G401 (cell line): ENCODE results near the gene PIGW. TPM values are rescaled to one million over a fixed set of nuclear protein-coding genes. Genes with fewer than 3 reads are reported as not detected.

Experiments
- DNase-seq: peaks from one replicate; pipeline ENCODE4 v3.0.0-alpha.2; 2015; ENCODE audit warnings: low spot score
- in situ Hi-C: cut with HindIII; loops from 2 replicates; pipeline ENCODE4 v1.10.0; 2016; ENCODE audit warnings: low sequenced_read_pairs, mixed read lengths
- total RNA-seq: library from RNA; depleted of rRNA; stranded (reverse); fragments of >200 nt; shearing (Covaris generic); gene quantifications from 2 replicates; pipeline ENCODE4 v1.2.3, GENCODE V29; 2014; rRNA removed

PIGW gene
- 3.8 and 9.0 TPM in 2 replicates for total RNA-seq

- in situ Hi-C loops = no loop called here
These were observed at the start of gene PIGW, which contains the start of gene MYO19 for GRCh38 chr17:36534840-36535668. Gene PIGW, plus strand, starts transcription at chr17:36534987. Its CDS starts 2,115 bp downstream, at chr17:36537102. Gene MYO19, minus strand, starts transcription at chr17:36534868. Its CDS starts 2,330 bp downstream, at chr17:36532538.

GRCh38 chr17:36485027-36485426 is 49.8 kb upstream of the PIGW start:
- in situ Hi-C loops = no loop called here
- DNase-seq = no peak

More at GRCh38 chr17:36534840-36535668, at the start of gene PIGW, which contains the start of gene MYO19:
- peak; percentile 81 for DNase-seq

GRCh38 chr17:36485805-36486203 is 49.0 kb upstream of the PIGW start:
- in situ Hi-C loops = no loop called here
- no peak for DNase-seq

- in situ Hi-C loops = no loop called here
- peak; percentile 97 for DNase-seq
These were observed 48.3 kb upstream of the PIGW start, which contains the start of gene ZNHIT3 for GRCh38 chr17:36486204-36487194. Gene ZNHIT3, plus strand, starts transcription at chr17:36486681. Its CDS starts 19 bp downstream, at chr17:36486700.

GRCh38 chr17:36493956-36494355 is 40.8 kb upstream of the PIGW start:
- in situ Hi-C loops = no loop called here
- no peak for DNase-seq

- no peak for DNase-seq
- in situ Hi-C loops = no loop called here
These were observed 40.1 kb upstream of the PIGW start for GRCh38 chr17:36494674-36495073.

GRCh38 chr17:36495076-36495578 is 39.7 kb upstream of the PIGW start:
- no peak for DNase-seq
- in situ Hi-C loops = no loop called here

- DNase-seq = no peak
- in situ Hi-C loops = no loop called here
These were observed 38.6 kb upstream of the PIGW start for GRCh38 chr17:36496018-36496789.

- DNase-seq = no peak
- in situ Hi-C loops = no loop called here
These were observed 36.6 kb upstream of the PIGW start for GRCh38 chr17:36498155-36498554.

GRCh38 chr17:36498560-36499300 is 36.1 kb upstream of the PIGW start:
- in situ Hi-C loops = no loop called here
- no peak for DNase-seq

GRCh38 chr17:36500745-36501225 is 34.0 kb upstream of the PIGW start:
- in situ Hi-C loops = no loop called here
- DNase-seq = no peak

- in situ Hi-C loops = no loop called here
- DNase-seq = no peak
These were observed 33.4 kb upstream of the PIGW start for GRCh38 chr17:36501351-36501750.

- in situ Hi-C loops = no loop called here
- no peak for DNase-seq
These were observed 32.8 kb upstream of the PIGW start for GRCh38 chr17:36501963-36502362.

- in situ Hi-C loops = no loop called here
These were observed 31.2 kb upstream of the PIGW start for GRCh38 chr17:36503456-36504155.

GRCh38 chr17:36504156-36504545 is 30.6 kb upstream of the PIGW start:
- no peak for DNase-seq
- in situ Hi-C loops = no loop called here

More at GRCh38 chr17:36503456-36504155, 31.2 kb upstream of the PIGW start:
- no peak for DNase-seq

GRCh38 chr17:36505171-36505570 is 29.6 kb upstream of the PIGW start:
- in situ Hi-C loops = no loop called here
- DNase-seq = no peak

- in situ Hi-C loops = no loop called here
- no peak for DNase-seq
These were observed 28.4 kb upstream of the PIGW start for GRCh38 chr17:36506249-36506826.
